Astrocyte (in vitro differentiated cells and primary cell): Measurements from ENCODE around the gene AQP11.

ENCODE experiments used
- CTCF ChIP-seq: IDR thresholded peaks from 2 replicates; pipeline ENCODE4 v1.5.1; 2011; ENCODE audit warnings: low read depth, mild to moderate bottlenecking, inconsistent platforms, low read length, moderate library complexity; ENCODE audit not compliant: insufficient read depth
- EZH2 ChIP-seq: IDR thresholded peaks from 2 replicates; pipeline ENCODE4 v1.6.1; 2012; ENCODE audit warnings: mild to moderate bottlenecking, low read length, inconsistent platforms; ENCODE audit not compliant: insufficient read depth

- TF ChIP-seq CTCF (no peak), EZH2 (no peak)
These were observed at the start of gene AQP11 for GRCh38 chr11:77589521-77590193.
